Sigmoid colon (tissue), 7 donors: ENCODE data around the gene EOLA1. TPM values are rescaled to one million over a fixed set of nuclear protein-coding genes. Genes with fewer than 3 reads are reported as not detected.
"Not testable (repeated sequence)": the region's sequence is repeated elsewhere in the genome, so short reads cannot be mapped to it uniquely, and the experiment has no call there.

Experiments
- DNase-seq: peaks from one replicate; pipeline ENCODE4 v3.0.0-alpha.2; 2019
- H3K27ac ChIP-seq, 4 donors: fragments of 200-600 bp; sonication (generic); one replicate each; pipeline ENCODE4 v1.5.1; 2016 to 2019; ENCODE audit warnings: mild to moderate bottlenecking in 1 of 4
- H3K27me3 ChIP-seq, 3 donors: fragments of 200-600 bp; sonication (generic); one replicate each; pipeline ENCODE4 v1.5.1; 2019; ENCODE audit warnings: mild to moderate bottlenecking in 1 of 3
- H3K36me3 ChIP-seq, 4 donors: fragments of 200-600 bp; sonication (generic); one replicate each; pipeline ENCODE4 v1.5.1; 2016 to 2019
- H3K4me1 ChIP-seq, 4 donors: fragments of 200-600 bp; sonication (generic); one replicate each; pipeline ENCODE4 v1.5.1; 2017 to 2019
- H3K4me3 ChIP-seq, 4 donors: fragments of 200-600 bp; sonication (generic); one replicate each; pipeline ENCODE4 v1.5.1; 2017 to 2019; ENCODE audit warnings: mild to moderate bottlenecking in 2 of 4, moderate library complexity in 1 of 4
- H3K9me3 ChIP-seq, 4 donors: fragments of 200-600 bp in 3 of 4; sonication (generic) in 3 of 4; one replicate each; pipeline versions ENCODE4 v1.5.1 to v1.6.1; 2013 to 2019
- EP300 ChIP-seq, 4 donors: sonication (generic); formaldehyde crosslinking; IDR thresholded peaks; one replicate each; pipeline ENCODE4 v1.6.1; 2017; ENCODE audit warnings: antibody characterized with exemption in 4 of 4
- POLR2A ChIP-seq, 2 donors: fragments of 450-650 bp; IDR thresholded peaks; one replicate each; pipeline ENCODE4 v1.6.1; 2016; ENCODE audit warnings: antibody characterized with exemption in 2 of 2, mild to moderate bottlenecking in 2 of 2, moderate library complexity in 2 of 2
- POLR2AphosphoS5 ChIP-seq, 4 donors: sonication (generic); formaldehyde crosslinking; IDR thresholded peaks; one replicate each; pipeline ENCODE4 v1.6.1; 2017; ENCODE audit warnings: antibody characterized with exemption in 4 of 4
- WGBS, 2 donors: extraction: QIAGEN DNeasy Blood & Tissue Kit; methylation state at CpG; one replicate each; pipeline ENCODE4 v1.1.7; 2013; 5-methylcytosine and 5-hydroxymethylcytosine counted together
- intact Hi-C: fragments of 100-400 bp; cut with DNase I; formaldehyde crosslinking; loops from one replicate; pipeline ENCODE4 v1.15.1; 2023
- polyA plus RNA-seq, 3 donors: library from polyadenylated mRNA; stranded (reverse); fragments of 200-250 nt; gene quantifications; one replicate each; pipeline ENCODE4 v1.2.3, GENCODE V29; 2013
- total RNA-seq, 4 donors: library from RNA; depleted of rRNA; stranded (reverse); fragments of >200 nt; gene quantifications; one replicate each; pipeline ENCODE4 v1.1.0, GENCODE V29; 2016
- TF ChIP-seq, protein P1 (sequence below), 4 experiments: fragments of 450-650 bp in 3 of 4; fragments of 200-600 bp in 1 of 4; IDR thresholded peaks; one replicate each; pipeline ENCODE4 v1.5.1; 2016 to 2019; ENCODE audit warnings: antibody characterized with exemption in 4 of 4, mild to moderate bottlenecking in 3 of 4, moderate library complexity in 2 of 4
- donor health status: healthy with polysubstance abuse.
- donor health status: Bipolar disorder and iron deficiency.
- donor health status: healthy.

Gene EOLA1
- total and polyA plus RNA-seq, 7 donors = 8.7 to 43.0 (median 14.4) TPM

- intact Hi-C loops, H3K4me1 ChIP-seq, H3K9me3 ChIP-seq, H3K27ac ChIP-seq, H3K36me3 ChIP-seq, H3K4me3 ChIP-seq, H3K27me3 ChIP-seq, DNase-seq: not testable (repeated sequence)
- WGBS, 2 donors = 100% methylated on average over 1 of the region's 1 CpG
Measured at GRCh38 chrX:149550454-149550853, 9.6 kb downstream of the EOLA1 start.

- WGBS, 2 donors = no CpG with 5 or more reads among the region's 4 CpGs
- H3K4me3 ChIP-seq, H3K27ac ChIP-seq, H3K4me1 ChIP-seq, DNase-seq, H3K27me3 ChIP-seq, H3K9me3 ChIP-seq, H3K36me3 ChIP-seq, intact Hi-C loops: not testable (repeated sequence)
Measured at GRCh38 chrX:149551245-149551938, 10.6 kb downstream of the EOLA1 start.

DNA sequence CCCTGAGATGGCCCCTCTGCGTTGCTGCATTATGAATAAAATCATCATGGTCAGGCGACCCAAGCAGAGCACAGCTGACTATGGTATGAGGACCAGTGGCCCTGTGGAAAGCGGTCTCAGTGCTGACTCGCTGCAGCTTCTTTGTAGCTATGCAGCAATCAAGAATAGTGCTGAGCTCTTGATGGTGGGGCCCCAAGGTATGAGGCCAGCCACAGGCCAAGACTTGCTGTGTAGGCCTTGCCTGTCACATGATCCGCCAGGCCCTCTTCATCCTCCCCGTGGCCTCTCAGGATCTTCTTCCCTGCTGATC lies 11.1 kb downstream of the EOLA1 start:
- H3K4me1 ChIP-seq, H3K27ac ChIP-seq, DNase-seq, H3K4me3 ChIP-seq, H3K9me3 ChIP-seq, H3K36me3 ChIP-seq, intact Hi-C loops, H3K27me3 ChIP-seq: not testable (repeated sequence)
- WGBS, 2 donors = 95 to 97% methylated on average over 2 of the region's 6 CpGs

- DNase-seq = not testable (repeated sequence)
Measured at GRCh38 chrX:149555251-149555650, 14.4 kb downstream of the EOLA1 start.

GRCh38 chrX:149563359-149563758 lies 22.5 kb downstream of the EOLA1 start:
- Histone ChIP-seq H3K27ac (no peak overlapping the region), H3K9me3 (no peaks in the 10 kb centered on the region), H3K4me1 (no peaks in the 10 kb centered on the region), H3K27me3 (no peaks in the 10 kb centered on the region), H3K4me3 (no peak overlapping the region), H3K36me3 (no peaks in the 10 kb centered on the region)
- DNase-seq = no peak
- intact Hi-C loops = no loop called here
- WGBS, 2 donors = 88% methylated on average over 4 of the region's 4 CpGs; no CpG with 5 or more reads in 1 of the 2 donors
- TF ChIP-seq POLR2AphosphoS5 (IDR thresholded peaks at IDR 0.05) (no peak), EP300 (IDR thresholded peaks at IDR 0.05) (no peak), POLR2A (IDR thresholded peaks at IDR 0.05) (no peak)
- TF ChIP-seq, protein P1, sequence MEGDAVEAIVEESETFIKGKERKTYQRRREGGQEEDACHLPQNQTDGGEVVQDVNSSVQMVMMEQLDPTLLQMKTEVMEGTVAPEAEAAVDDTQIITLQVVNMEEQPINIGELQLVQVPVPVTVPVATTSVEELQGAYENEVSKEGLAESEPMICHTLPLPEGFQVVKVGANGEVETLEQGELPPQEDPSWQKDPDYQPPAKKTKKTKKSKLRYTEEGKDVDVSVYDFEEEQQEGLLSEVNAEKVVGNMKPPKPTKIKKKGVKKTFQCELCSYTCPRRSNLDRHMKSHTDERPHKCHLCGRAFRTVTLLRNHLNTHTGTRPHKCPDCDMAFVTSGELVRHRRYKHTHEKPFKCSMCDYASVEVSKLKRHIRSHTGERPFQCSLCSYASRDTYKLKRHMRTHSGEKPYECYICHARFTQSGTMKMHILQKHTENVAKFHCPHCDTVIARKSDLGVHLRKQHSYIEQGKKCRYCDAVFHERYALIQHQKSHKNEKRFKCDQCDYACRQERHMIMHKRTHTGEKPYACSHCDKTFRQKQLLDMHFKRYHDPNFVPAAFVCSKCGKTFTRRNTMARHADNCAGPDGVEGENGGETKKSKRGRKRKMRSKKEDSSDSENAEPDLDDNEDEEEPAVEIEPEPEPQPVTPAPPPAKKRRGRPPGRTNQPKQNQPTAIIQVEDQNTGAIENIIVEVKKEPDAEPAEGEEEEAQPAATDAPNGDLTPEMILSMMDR (IDR thresholded peaks at IDR 0.05) = no peak

More at GRCh38 chrX:149555251-149555650, 14.4 kb downstream of the EOLA1 start:
- H3K36me3 ChIP-seq, H3K4me3 ChIP-seq, H3K4me1 ChIP-seq, intact Hi-C loops, H3K27ac ChIP-seq, H3K9me3 ChIP-seq, H3K27me3 ChIP-seq: not testable (repeated sequence)
- WGBS, 2 donors = no CpG with 5 or more reads among the region's 4 CpGs

DNA sequence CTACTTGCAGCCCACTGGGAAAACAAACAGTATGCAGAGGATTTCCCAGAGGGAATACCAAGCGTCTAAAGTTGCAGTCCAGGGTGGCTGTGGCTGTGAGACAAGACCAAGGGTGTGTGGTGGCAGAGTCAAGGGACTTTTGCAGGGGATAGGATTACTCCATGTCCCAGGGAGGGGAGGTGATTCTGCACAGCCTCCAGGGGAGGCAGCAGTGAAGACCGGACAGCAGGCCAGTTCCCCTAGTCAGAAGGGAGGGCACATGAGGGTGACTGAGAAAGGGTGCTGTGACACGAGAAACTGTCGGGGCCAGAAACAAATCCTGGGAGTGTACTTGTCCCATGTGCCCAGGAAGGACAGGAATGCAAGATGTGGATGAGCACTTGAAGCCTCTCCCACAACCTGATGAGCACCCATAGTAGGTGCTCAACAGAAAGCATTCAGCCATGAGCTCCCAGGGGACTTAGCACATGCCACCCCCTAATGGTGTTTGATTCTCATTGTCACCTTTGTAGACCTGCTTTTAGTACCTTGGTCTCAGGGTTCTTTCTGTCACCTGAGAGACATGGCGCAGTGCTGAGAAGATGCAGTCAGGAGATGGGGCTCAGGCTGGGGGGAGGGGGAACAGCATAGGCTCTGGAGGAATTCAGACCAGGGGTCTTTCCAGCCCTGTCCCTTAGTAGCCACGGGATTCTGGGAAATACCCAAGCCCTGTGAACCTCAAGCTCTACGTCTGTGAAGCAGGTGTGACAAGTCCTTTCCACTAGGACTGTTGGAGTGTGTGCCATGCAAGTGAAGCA lies 27.0 kb downstream of the EOLA1 start:
- H3K9me3 ChIP-seq = no peaks in the 10 kb centered on the region
- no peaks in the 10 kb centered on the region for H3K27me3 ChIP-seq
- DNase-seq = no peak
- WGBS, 2 donors = 89% methylated on average over 7 of the region's 7 CpGs; no CpG with 5 or more reads in 1 of the 2 donors
- TF ChIP-seq POLR2AphosphoS5 (IDR thresholded peaks at IDR 0.05) (no peak), EP300 (IDR thresholded peaks at IDR 0.05) (no peak), POLR2A (IDR thresholded peaks at IDR 0.05) (no peak)
- TF ChIP-seq, protein P1 (IDR thresholded peaks at IDR 0.05) = no peak
- no peak overlapping the region for H3K27ac ChIP-seq
- H3K36me3 ChIP-seq = no peaks in the 10 kb centered on the region
- intact Hi-C loops = no loop called here
- no peaks in the 10 kb centered on the region for H3K4me1 ChIP-seq
- H3K4me3 ChIP-seq = no peak overlapping the region
